EL (cell line): ENCODE measurements around the gene MFSD1.

ENCODE experiments used
- DNase-seq: peaks from one replicate; pipeline ENCODE4 v3.0.0-alpha.2; 2016

MFSD1 gene

DNA sequence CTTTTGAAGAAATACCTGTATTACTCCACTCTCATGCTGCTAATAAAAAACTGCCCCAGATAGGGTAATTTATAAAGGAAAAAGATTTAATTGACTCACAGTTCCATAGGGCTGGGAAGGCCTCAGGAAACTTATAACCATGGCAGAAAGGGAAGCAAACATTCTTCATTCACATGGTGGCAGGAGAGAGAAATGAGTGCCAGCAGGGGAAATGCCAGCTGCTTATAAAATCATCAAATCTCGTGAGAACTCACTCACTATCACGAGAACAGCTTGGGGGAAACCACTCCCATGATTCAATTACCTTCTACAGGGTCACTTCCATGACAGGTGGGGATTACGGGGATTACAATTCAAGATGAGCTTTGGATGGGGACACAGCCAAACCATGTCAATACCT lies 18.7 kb downstream of the MFSD1 start:
- no peak for DNase-seq

- no peak for DNase-seq
Measured at GRCh38 chr3:158821847-158822246, 20.0 kb downstream of the MFSD1 start.

DNA sequence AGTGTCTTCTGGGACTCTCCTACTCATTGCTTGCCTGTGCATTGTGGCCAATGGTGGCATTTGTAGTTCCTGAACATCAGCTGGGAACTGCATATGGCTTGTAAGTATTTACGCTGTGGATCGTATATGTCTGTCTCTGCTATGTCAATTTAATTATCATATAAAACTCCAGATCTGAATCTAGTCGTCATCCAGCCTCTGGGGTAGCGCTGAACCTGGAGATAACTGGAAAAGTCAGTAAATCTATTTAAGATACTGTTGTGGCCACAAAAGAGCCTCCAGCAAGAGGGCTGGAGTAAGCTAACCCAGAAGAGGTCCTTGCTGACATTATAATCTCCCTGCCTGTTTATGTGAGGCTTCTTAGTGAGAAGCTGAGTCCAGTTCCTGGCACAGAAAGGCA lies 21.6 kb downstream of the MFSD1 start:
- no peak for DNase-seq

- DNase-seq: no peak
Measured at GRCh38 chr3:158827773-158828172, 25.9 kb downstream of the MFSD1 start.

DNA sequence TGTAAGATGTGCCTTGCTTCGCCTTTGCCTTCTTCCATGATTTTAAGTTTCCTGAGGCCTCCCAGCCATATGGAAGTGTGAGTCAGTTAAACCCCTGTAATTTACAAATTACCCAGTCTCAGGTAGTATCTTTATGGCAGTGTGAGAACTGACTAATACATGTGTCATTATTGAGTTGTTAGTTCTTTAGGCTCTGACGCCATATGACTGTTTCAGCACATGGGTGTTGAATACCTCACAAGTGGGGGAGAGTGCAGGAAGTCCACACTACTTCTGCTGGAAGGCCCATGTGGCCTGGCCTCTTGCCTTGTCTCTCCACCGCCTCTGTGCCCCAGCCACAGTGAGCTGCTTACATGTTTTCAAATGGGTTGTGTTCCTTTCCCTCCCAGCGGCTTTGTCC lies 28.5 kb downstream of the MFSD1 start:
- peak; percentile 30 for DNase-seq

DNA sequence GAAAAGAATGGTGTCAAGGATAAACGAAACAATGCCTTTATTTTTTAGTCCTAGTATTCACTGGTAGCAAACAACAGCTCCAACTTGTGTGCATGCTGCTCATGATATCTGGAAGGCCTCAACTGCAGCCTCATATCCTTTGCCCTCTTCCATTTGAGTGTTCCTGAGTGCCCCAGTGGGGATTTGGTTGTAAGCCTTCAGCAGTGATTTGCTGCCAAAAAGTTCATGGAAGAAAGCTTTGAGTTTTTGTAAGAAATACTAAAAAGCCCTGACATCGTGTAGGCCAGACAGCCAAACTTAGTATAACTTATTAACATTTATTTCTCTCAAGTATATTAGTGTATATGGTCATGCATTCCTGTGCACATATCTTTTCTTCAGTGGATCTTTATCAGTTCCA lies 30.0 kb downstream of the MFSD1 start:
- DNase-seq: no peak

DNA sequence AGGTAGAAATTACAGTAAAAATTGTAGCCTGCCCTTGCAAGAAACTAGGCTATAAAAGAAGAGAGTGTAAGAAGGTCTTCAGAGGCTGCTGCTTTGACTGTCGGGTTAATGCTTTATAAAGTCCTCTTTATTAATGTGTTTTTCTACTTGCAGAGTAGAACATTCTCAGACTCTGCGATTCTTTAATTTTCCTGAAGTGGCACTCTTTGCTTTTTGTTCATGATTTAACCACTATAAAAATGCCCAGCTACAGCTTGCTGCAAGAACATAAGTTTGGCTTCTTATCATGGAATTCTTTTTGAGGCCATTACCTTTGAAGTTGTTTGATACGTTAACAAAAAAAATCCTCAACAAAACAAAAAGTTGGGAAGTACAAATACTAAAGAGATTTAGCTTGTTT lies 33.8 kb downstream of the MFSD1 start:
- no peak for DNase-seq

DNA sequence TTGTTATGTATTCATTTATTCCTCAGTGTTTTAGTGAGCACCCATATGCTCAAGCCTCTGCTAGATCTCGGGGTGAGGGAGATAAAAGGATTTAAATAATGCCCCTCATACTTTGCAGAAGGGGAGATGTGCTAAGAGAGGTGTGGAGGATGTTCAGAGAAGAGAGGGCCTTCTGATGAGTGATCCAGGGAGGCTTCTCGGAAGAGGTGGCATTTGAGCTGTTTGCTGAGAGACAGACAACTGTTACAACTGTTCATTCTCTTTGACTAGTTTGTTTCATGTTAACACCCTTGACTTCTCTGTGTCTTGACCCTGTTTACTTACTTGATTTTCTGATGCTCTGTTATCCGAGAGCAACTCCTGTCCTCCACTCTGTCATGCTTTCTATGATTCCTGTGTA lies 34.5 kb downstream of the MFSD1 start:
- DNase-seq: no peak

- DNase-seq: no peak
Measured at GRCh38 chr3:158837240-158837639, 35.4 kb downstream of the MFSD1 start.

DNA sequence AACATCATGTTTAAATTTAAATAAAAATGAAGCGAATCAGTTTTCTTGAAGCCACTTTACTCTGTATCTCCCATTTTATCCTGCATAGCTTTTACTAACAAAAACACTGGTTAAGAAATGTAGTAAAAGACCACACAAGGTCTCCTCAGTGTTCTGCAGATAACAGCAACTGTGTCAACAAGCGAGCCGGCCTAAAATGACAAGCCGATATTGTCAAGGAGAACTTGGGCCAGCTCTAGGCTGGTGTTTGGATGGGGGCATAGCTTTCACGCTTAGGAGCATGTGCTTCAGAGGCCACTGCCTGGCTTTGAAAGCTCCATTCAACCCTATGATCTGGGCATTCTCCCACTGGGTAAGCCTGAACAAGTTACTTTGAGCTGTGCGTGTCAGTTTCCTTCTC lies 38.1 kb downstream of the MFSD1 start:
- DNase-seq: no peak

DNA sequence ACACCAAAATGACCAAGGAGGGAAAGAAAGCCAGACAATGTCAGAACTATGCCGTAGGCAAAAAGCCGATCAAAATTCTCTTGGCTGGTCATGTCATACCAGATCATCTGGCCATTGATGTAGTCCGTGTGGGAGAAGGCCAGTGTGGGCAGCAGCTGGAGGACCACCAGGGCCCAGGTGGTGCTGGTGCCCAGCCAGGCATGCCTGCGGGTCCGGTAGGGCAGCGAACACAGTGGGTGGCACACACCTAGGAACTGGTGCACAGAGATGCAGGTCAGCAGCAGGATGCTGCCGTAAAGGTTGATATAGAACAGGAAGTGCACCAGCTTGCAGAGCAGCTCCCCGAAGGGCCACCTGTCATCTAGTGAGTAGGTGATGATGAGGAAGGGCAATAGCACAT lies 39.5 kb downstream of the MFSD1 start:
- DNase-seq: no peak

DNA sequence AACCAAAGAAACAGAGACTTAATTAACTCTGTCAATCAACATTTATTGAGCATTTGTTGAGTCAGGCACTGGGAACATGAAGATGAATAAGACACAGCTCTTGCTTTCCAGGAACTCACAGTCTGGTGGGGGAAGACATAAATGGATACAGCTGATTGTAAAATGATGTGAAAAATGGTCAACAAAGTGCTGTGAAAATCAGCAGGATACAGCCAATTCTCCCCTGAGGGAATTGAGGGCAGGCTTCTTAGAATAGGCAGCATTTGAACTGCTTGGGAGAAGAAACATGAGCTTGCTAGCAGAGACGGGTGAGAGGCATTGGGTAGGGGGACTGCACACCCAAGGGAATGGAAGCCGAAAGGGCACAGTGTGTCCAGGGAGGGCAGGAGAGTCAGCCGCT lies 41.1 kb downstream of the MFSD1 start:
- DNase-seq: no peak

DNA sequence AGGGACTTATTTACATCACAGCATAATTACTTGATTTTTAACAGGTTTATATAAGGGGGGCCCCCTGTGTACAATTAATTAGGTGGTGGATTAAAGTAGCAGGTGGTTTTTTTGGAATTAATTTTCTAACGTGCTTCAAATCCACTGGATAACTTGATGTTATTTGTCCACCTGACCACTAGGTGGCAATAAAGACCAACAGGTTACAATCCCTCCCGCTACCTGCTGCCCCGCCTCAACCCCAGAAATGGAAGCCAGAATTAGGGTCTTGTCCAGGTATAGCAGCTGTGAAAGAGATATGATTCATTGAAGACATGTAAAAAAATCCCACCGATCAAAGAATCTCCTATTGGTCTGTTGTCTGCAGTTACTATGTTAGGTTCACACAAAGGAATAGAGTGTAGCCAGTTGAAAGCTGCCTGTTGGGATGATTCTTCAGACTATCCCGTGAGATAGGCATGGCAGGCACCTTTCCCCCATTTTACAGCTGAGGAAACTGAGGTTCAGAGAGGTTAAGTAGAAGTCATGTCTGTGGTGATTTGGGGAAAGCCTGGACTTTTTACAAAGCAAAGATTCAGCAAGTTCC lies 44.0 kb downstream of the MFSD1 start:
- peak; percentile 34 for DNase-seq

DNA sequence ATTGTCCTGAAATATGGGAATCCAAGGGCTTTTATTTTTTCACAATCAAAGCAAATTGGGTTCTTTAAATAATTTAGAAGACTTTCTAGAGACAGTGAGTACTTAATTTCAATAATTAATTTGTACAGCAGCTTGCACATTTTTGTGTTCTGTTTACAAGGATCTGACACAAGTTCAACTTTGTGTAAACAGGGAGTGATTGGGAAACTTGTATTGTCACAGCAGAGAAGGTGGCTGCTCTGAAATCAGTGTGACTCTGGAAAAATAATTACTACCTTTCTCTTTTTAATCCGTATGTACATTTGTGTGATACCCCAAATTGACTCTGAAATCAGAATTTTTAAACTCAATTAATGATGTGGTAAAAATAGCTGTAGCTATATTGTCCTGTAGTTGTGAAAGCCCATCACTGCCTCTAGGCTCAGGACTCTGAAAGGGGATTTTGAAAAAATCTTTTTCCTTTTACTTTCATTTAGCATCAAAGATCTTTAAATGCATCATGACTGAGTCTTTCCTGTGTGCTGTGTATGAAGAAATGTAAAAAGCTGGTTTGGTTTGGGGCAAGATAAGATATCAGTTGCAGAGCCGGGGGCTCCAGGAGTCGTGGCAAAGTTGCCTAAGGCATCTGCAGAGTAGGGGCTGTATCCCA lies 45.1 kb downstream of the MFSD1 start:
- no peak for DNase-seq

DNA sequence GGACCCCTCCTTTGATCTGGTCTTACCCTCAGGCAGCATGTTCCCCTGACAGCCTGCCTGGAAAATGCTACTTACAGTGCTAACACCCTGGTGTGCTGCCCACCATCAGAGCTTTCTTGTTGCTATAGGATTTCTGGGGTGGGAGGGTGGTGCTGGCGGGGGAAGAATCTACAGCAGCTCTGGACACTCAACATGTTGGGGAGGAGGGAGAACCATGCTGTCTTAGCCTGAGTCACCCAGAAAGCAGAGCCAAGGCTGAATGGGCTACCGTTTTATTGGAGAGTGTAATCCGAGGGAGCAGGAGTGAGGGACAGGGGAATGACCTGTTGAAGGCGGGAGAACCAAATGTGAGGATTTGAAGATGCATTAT lies 45.6 kb downstream of the MFSD1 start:
- DNase-seq: peak; percentile 45

GRCh38 chr3:158847885-158848284 lies 46.0 kb downstream of the MFSD1 start:
- no peak for DNase-seq

GRCh38 chr3:158849757-158850156 lies 47.9 kb downstream of the MFSD1 start:
- no peak for DNase-seq

DNA sequence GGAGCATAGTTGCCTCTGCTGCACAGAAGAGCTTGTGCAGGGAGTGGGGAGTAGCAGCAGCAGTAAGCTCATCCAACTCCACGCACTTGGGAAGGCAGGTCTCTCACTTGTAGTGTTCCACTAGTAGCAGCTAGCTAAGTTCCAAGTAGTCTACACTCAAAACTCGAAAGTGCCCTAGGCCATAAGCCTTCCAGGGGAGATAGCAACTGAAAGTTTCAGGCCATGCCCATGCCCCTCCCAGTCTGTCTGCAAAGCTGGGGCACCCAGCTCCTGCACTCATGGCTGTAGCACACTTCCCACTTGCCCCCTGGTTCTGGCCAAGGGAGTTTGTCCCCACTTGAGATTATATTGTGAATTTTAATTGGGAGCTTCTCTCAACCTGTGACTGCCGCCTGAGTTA lies 57.5 kb downstream of the MFSD1 start:
- DNase-seq: no peak

GRCh38 chr3:158863247-158863646 lies 61.4 kb downstream of the MFSD1 start:
- DNase-seq: no peak

DNA sequence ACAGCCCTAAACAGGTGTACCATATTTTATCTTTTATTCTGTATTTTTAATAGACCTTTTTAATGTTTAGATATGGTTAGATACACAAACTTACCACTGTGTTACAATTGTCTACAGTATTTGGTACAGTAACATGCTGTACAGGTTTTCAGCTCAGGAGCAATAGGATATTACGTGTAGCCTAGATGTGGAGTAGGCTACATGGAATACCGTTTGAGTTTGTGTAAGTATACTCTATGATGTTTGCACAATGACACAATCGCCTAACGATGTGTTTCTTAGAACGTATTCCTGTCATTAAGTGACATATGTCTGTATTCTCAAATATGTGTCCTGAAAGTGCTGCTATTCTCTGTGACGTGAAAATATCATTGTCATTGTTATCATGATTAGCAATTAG lies 62.6 kb downstream of the MFSD1 start:
- DNase-seq: no peak

DNA sequence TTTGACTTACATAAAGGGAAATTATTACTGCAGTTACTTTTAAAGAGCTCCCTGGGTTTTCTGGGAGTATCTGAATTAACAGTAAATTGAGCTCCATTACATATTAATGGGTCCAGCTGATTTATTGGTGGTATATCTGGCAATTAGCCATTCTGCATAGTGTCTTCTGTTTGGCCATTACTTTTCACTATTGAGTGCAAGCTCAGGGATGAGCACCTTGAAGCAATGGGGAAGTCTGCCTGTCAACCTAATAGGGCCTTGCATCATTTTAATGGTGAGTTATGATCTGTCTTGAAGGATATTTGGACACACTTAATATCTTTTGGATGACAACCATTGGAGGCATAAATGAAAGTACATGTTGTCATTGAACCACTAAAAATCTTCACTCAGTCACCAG lies 73.8 kb downstream of the MFSD1 start:
- no peak for DNase-seq
